SK-N-SH (cell line): ENCODE measurements around the gene MCF2L. TPM values are rescaled to one million over a fixed set of nuclear protein-coding genes. Genes with fewer than 3 reads are reported as not detected.

ENCODE experiments used
- CTCF ChIA-PET: fragments of 300-600, 350-600 bp; formaldehyde crosslinking; extraction: SDS; loops from one replicate; lab custom pipeline; 2021; lab: Yijun Ruan, JAX
- POLR2A ChIA-PET: fragments of 350-600 bp; sonication (Branson Sonifier 250); formaldehyde crosslinking; extraction: SDS; loops from one replicate; lab custom pipeline; 2020; ENCODE audit warnings: antibody characterized with exemption, inconsistent platforms; lab: Yijun Ruan, JAX
- DNase-seq: peaks from one replicate; pipeline ENCODE4 v3.0.0; 2012
- H2AFZ ChIP-seq: fragments of 200-600 bp; sonication (generic); 2 replicates; pipeline ENCODE4 v1.8.1; 2016; ENCODE audit warnings: antibody characterized with exemption, mild to moderate bottlenecking, low read depth
- H3F3A ChIP-seq: fragments of 200-600 bp; sonication (generic); replicated peaks from 2 replicates; pipeline ENCODE3; 2016; ENCODE audit warnings: antibody characterized with exemption, mild to moderate bottlenecking; ENCODE audit not compliant: insufficient read depth
- H3K27ac ChIP-seq, 2 experiments: fragments of 200-500 bp in 1 of 2; fragments of 200-600 bp in 1 of 2; sonication (Bioruptor generic) in 1 of 2; sonication (generic), shearing (Covaris generic) in 1 of 2; 2 replicates each; pipeline versions ENCODE4 v1.5.1 to v1.6.1; 2014 to 2016; ENCODE audit warnings: low read depth in 2 of 2, inconsistent platforms in 1 of 2, low read length in 1 of 2, mild to moderate bottlenecking in 1 of 2, mixed read lengths in 1 of 2
- H3K27me3 ChIP-seq: fragments of 200-600 bp; sonication (generic), shearing (Covaris generic); 2 replicates; pipeline ENCODE4 v1.6.1; 2016; ENCODE audit warnings: mixed run types; ENCODE audit not compliant: insufficient read depth
- H3K36me3 ChIP-seq, 2 experiments: fragments of 200-500 bp in 1 of 2; fragments of 200-600 bp in 1 of 2; sonication (Bioruptor generic) in 1 of 2; sonication (generic) in 1 of 2; replicated peaks in 1 of 2; 2 replicates each; pipeline versions ENCODE3 to v1.5.1; 2014 to 2016; ENCODE audit warnings: low read length in 1 of 2, mild to moderate bottlenecking in 1 of 2; ENCODE audit not compliant: insufficient read depth in 2 of 2, control insufficient read depth in 1 of 2
- H3K4me1 ChIP-seq, 2 experiments: fragments of 200-500 bp in 1 of 2; fragments of 200-600 bp in 1 of 2; sonication (Bioruptor generic) in 1 of 2; sonication (generic), shearing (Covaris generic) in 1 of 2; 2 replicates each; pipeline versions ENCODE4 v1.5.1 to v1.6.1; 2014 to 2016; ENCODE audit warnings: low read depth in 1 of 2, low read length in 1 of 2, mixed run types in 1 of 2; ENCODE audit not compliant: insufficient read depth in 2 of 2, control insufficient read depth in 1 of 2
- H3K4me2 ChIP-seq: fragments of 200-600 bp; sonication (generic), shearing (Covaris generic); 2 replicates; pipeline ENCODE4 v1.6.1; 2017; ENCODE audit warnings: mixed run types
- H3K4me3 ChIP-seq, 2 experiments: fragments of 200-500 bp in 1 of 2; fragments of 200-600 bp in 1 of 2; sonication (Bioruptor generic) in 1 of 2; sonication (generic), shearing (Covaris generic) in 1 of 2; 2 replicates each; pipeline versions ENCODE4 v1.5.1 to v1.8.1; 2014 to 2016; ENCODE audit warnings: low read depth in 2 of 2, inconsistent platforms in 1 of 2, low read length in 1 of 2, mild to moderate bottlenecking in 1 of 2, mixed read lengths in 1 of 2, moderate library complexity in 1 of 2
- H3K79me2 ChIP-seq: fragments of 200-600 bp; sonication (generic); 2 replicates; pipeline ENCODE4 v1.8.1; 2017; ENCODE audit warnings: mild to moderate bottlenecking; ENCODE audit not compliant: insufficient read depth
- H3K9ac ChIP-seq: fragments of 200-600 bp; sonication (generic); 2 replicates; pipeline ENCODE4 v1.6.1; 2017; ENCODE audit warnings: mixed run types
- H3K9me2 ChIP-seq: fragments of 200-600 bp; sonication (generic); 2 replicates; pipeline ENCODE4 v1.6.1; 2017; ENCODE audit warnings: mixed run types
- H3K9me3 ChIP-seq: fragments of 200-600 bp; sonication (generic); 2 replicates; pipeline ENCODE4 v1.6.1; 2017; ENCODE audit warnings: mixed run types, mild to moderate bottlenecking, moderate library complexity
- H4K20me1 ChIP-seq: fragments of 200-600 bp; sonication (generic); 2 replicates; pipeline ENCODE4 v1.6.1; 2017; ENCODE audit warnings: mild to moderate bottlenecking, mixed run types; ENCODE audit not compliant: insufficient read depth
- CHD2 ChIP-seq: fragments of 150-350 bp; IDR thresholded peaks from 2 replicates; pipeline ENCODE4 v1.6.1; 2018; ENCODE audit warnings: low read length; ENCODE audit not compliant: partially characterized antibody
- EP300 ChIP-seq, 2 experiments: IDR thresholded peaks; 2 replicates each; pipeline versions ENCODE4 v1.4.0 to v1.6.1; 2012; ENCODE audit warnings: borderline replicate concordance in 1 of 2, low read depth in 1 of 2, low read length in 1 of 2
- FOSL2 ChIP-seq: IDR thresholded peaks from 2 replicates; pipeline ENCODE4 v1.4.0; 2012; ENCODE audit warnings: low read depth, mild to moderate bottlenecking, moderate library complexity, borderline replicate concordance
- GABPA ChIP-seq: IDR thresholded peaks from 2 replicates; pipeline ENCODE4 v1.4.0; 2012; ENCODE audit warnings: low read depth, mild to moderate bottlenecking
- GATA2 ChIP-seq: sonication (generic); formaldehyde crosslinking; IDR thresholded peaks from 2 replicates; pipeline ENCODE4 v1.5.0; 2020; ENCODE audit warnings: mild to moderate bottlenecking, missing genetic modification reagents
- IRF3 ChIP-seq: fragments of 150-350 bp; IDR thresholded peaks from 2 replicates; pipeline ENCODE4 v1.6.1; 2016; ENCODE audit warnings: mild to moderate bottlenecking, low read depth, low read length
- JUND ChIP-seq: IDR thresholded peaks from 2 replicates; pipeline ENCODE4 v1.4.0; 2012
- MEF2A ChIP-seq: IDR thresholded peaks from 2 replicates; pipeline ENCODE4 v1.4.0; 2012; ENCODE audit warnings: low read depth, borderline replicate concordance
- NFIC ChIP-seq: IDR thresholded peaks from 2 replicates; pipeline ENCODE4 v1.4.0; 2012; ENCODE audit warnings: borderline replicate concordance
- NRF1 ChIP-seq: IDR thresholded peaks from 2 replicates; pipeline ENCODE4 v1.6.1; 2012; ENCODE audit warnings: low read depth, mild to moderate bottlenecking, low read length
- RAD21 ChIP-seq: IDR thresholded peaks from 2 replicates; pipeline ENCODE4 v1.6.1; 2012; ENCODE audit warnings: mild to moderate bottlenecking, low read length
- RXRA ChIP-seq: IDR thresholded peaks from 2 replicates; pipeline ENCODE4 v1.4.0; 2012; ENCODE audit warnings: low read depth, mild to moderate bottlenecking, borderline replicate concordance
- TAF1 ChIP-seq: IDR thresholded peaks from 2 replicates; pipeline ENCODE4 v1.6.1; 2012; ENCODE audit warnings: low read depth, mild to moderate bottlenecking, low read length, moderate library complexity, borderline replicate concordance
- TCF12 ChIP-seq: IDR thresholded peaks from 2 replicates; pipeline ENCODE4 v1.4.0; 2012
- TEAD4 ChIP-seq: IDR thresholded peaks from 2 replicates; pipeline ENCODE4 v1.4.0; 2012; ENCODE audit warnings: mild to moderate bottlenecking, borderline replicate concordance; ENCODE audit not compliant: insufficient read depth
- ZBTB33 ChIP-seq: IDR thresholded peaks from 2 replicates; pipeline ENCODE4 v1.4.0; 2012; ENCODE audit warnings: low read depth, borderline replicate concordance
- WGBS: methylation state at CpG from one replicate; pipeline ENCODE4 v1.1.6; 2017; ENCODE audit warnings: low lambda C conversion rate; 5-methylcytosine and 5-hydroxymethylcytosine counted together
- polyA plus RNA-seq, 3 experiments: library from polyadenylated mRNA; depleted of rRNA; stranded (reverse); fragments of >200 nt; gene quantifications; 2 replicates each; pipeline ENCODE4 v1.2.3, GENCODE V29; 2012
- TF ChIP-seq, protein P1 (sequence below): IDR thresholded peaks from 2 replicates; pipeline ENCODE4; 2012
- TF ChIP-seq, protein P2 (sequence below): IDR thresholded peaks from 2 replicates; pipeline ENCODE4 v1.4.0; 2012; ENCODE audit warnings: low read depth
- TF ChIP-seq, protein P3 (sequence below): fragments of 150-350 bp; IDR thresholded peaks from 2 replicates; pipeline ENCODE4 v1.6.1; 2017; ENCODE audit warnings: antibody characterized with exemption, low read length, low read depth, borderline replicate concordance

MCF2L gene
- polyA plus RNA-seq, 1 of the 3 experiments (the other 2 are of a cell fraction) = 0.56 TPM

GRCh38 chr13:113022391-113022744 is 53.4 kb downstream of the MCF2L start:
- no peaks in the 10 kb centered on the region for H3K9me2 ChIP-seq
- H3K9ac ChIP-seq = no peak overlapping the region
- POLR2A ChIA-PET = no interaction called here
- 68% methylated on average over 23 of the region's 23 CpGs for WGBS
- no peaks in the 10 kb centered on the region for H3K36me3 ChIP-seq
- no peak for TF ChIP-seq FOSL2
- TF ChIP-seq TCF12 = no peak
- TF ChIP-seq GABPA = no peak
- TF ChIP-seq, protein P1, sequence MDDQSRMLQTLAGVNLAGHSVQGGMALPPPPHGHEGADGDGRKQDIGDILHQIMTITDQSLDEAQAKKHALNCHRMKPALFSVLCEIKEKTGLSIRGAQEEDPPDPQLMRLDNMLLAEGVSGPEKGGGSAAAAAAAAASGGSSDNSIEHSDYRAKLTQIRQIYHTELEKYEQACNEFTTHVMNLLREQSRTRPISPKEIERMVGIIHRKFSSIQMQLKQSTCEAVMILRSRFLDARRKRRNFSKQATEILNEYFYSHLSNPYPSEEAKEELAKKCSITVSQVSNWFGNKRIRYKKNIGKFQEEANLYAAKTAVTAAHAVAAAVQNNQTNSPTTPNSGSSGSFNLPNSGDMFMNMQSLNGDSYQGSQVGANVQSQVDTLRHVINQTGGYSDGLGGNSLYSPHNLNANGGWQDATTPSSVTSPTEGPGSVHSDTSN = no peak
- TF ChIP-seq TEAD4 = no peak
- TF ChIP-seq, all 33 proteins: peak for 0
- Histone ChIP-seq H2AFZ (no peak overlapping the region), H3K27ac (no peak overlapping the region), H3K9me3 (no peaks in the 10 kb centered on the region), H3K4me1 (peaks cover 0 to 14% of the 10 kb centered on the region in 2 experiments; a peak in 1 of 4 replicates), H3F3A (no peaks in the 10 kb centered on the region), H3K4me3 (no peak overlapping the region), H3K79me2 (no peaks in the 10 kb centered on the region), H3K4me2 (no peak overlapping the region), H3K27me3 (peaks cover 4% of the 10 kb centered on the region; the same call in 1 of the 2 replicates), H4K20me1 (no peaks in the 10 kb centered on the region)
- DNase-seq = no peak
- CTCF ChIA-PET = interaction anchor here (1.0 to 2.0 kb wide), 4 partner anchors 9 to 79 kb away, joined by 3 to 17 read pairs (median 4); partner anchors contain the start of gene MCF2L

GRCh38 chr13:113022745-113023574 is 53.9 kb downstream of the MCF2L start:
- Histone ChIP-seq H3K27ac (no peak overlapping the region), H3K4me2 (no peak overlapping the region), H2AFZ (no peak overlapping the region), H3K9me2 (no peaks in the 10 kb centered on the region), H3K9me3 (no peaks in the 10 kb centered on the region), H4K20me1 (no peaks in the 10 kb centered on the region), H3K36me3 (no peaks in the 10 kb centered on the region), H3K4me1 (peaks cover 0 to 18% of the 10 kb centered on the region in 2 experiments; a peak in 1 of 4 replicates), H3F3A (no peaks in the 10 kb centered on the region), H3K79me2 (no peaks in the 10 kb centered on the region), H3K9ac (no peak overlapping the region), H3K27me3 (peaks cover 4% of the 10 kb centered on the region; the same call in 1 of the 2 replicates), H3K4me3 (no peak overlapping the region)
- POLR2A ChIA-PET = no interaction called here
- no peak for TF ChIP-seq MEF2A
- TF ChIP-seq JUND = no peak
- TF ChIP-seq EP300 (IDR thresholded peaks at IDR 0.05; ENCODE audit: borderline replicate concordance in 1 of 2, low read depth in 1 of 2, low read length in 1 of 2) = no peak
- no peak for TF ChIP-seq RAD21
- TF ChIP-seq IRF3 = no peak
- TF ChIP-seq, protein P2, sequence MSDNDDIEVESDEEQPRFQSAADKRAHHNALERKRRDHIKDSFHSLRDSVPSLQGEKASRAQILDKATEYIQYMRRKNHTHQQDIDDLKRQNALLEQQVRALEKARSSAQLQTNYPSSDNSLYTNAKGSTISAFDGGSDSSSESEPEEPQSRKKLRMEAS = no peak
- TF ChIP-seq, protein P3, sequence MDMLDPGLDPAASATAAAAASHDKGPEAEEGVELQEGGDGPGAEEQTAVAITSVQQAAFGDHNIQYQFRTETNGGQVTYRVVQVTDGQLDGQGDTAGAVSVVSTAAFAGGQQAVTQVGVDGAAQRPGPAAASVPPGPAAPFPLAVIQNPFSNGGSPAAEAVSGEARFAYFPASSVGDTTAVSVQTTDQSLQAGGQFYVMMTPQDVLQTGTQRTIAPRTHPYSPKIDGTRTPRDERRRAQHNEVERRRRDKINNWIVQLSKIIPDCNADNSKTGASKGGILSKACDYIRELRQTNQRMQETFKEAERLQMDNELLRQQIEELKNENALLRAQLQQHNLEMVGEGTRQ = no peak
- no peak for TF ChIP-seq TEAD4
- no peak for TF ChIP-seq ZBTB33
- no peak for TF ChIP-seq RXRA
- TF ChIP-seq TCF12 = no peak
- no peak for TF ChIP-seq NFIC
- TF ChIP-seq TAF1 = no peak
- TF ChIP-seq NRF1 = no peak
- no peak for TF ChIP-seq GATA2
- no peak for TF ChIP-seq CHD2
- CTCF ChIA-PET = interaction anchor here (1.0 to 2.0 kb wide), 5 partner anchors 20 to 80 kb away, joined by 3 to 17 read pairs (median 4); partner anchors contain the start of gene MCF2L
- no peak for DNase-seq
- WGBS = 70% methylated on average over 30 of the region's 39 CpGs
